GM23248 (cell line): Measurements from ENCODE around the gene AIP. TPM values are rescaled to one million over a fixed set of nuclear protein-coding genes. Genes with fewer than 3 reads are reported as not detected.

ENCODE experiments used
- DNase-seq: peaks from one replicate; pipeline ENCODE4 v3.0.0-alpha.2; 2015
- H2AFZ ChIP-seq: fragments of 200-600 bp; sonication (generic); 2 replicates; pipeline ENCODE4 v1.6.1; 2016; ENCODE audit warnings: antibody characterized with exemption
- H3F3A ChIP-seq: fragments of 200-600 bp; sonication (generic); 2 replicates; pipeline ENCODE4 v1.6.1; 2016; ENCODE audit warnings: mild to moderate bottlenecking, antibody characterized with exemption, mixed run types; ENCODE audit not compliant: insufficient read depth
- H3K27ac ChIP-seq: fragments of 200-600 bp; sonication (generic); 2 replicates; pipeline ENCODE4 v1.5.1; 2016; ENCODE audit warnings: mild to moderate bottlenecking
- H3K27me3 ChIP-seq: fragments of 200-600 bp; sonication (generic); replicated peaks from 2 replicates; pipeline ENCODE4 v1.6.1; 2016; ENCODE audit warnings: mild to moderate bottlenecking; ENCODE audit not compliant: insufficient read depth
- H3K36me3 ChIP-seq: fragments of 200-600 bp; sonication (generic); 2 replicates; pipeline ENCODE4 v1.6.1; 2016; ENCODE audit warnings: low read depth, mild to moderate bottlenecking
- H3K4me1 ChIP-seq: fragments of 200-600 bp; sonication (generic); 2 replicates; pipeline ENCODE4 v1.6.1; 2016; ENCODE audit warnings: mild to moderate bottlenecking; ENCODE audit not compliant: insufficient read depth
- H3K4me2 ChIP-seq: fragments of 200-600 bp; sonication (generic); one replicate; pipeline ENCODE4 v1.6.1; 2016; ENCODE audit warnings: mild to moderate bottlenecking; ENCODE audit not compliant: unreplicated experiment
- H3K4me3 ChIP-seq: fragments of 200-600 bp; sonication (generic); 2 replicates; pipeline ENCODE4 v1.5.1; 2016; ENCODE audit warnings: mild to moderate bottlenecking
- H3K79me2 ChIP-seq: fragments of 200-600 bp; sonication (generic); 2 replicates; pipeline ENCODE4 v1.6.1; 2016; ENCODE audit warnings: mild to moderate bottlenecking; ENCODE audit not compliant: insufficient read depth
- H3K9ac ChIP-seq: fragments of 200-600 bp; sonication (generic); 2 replicates; pipeline ENCODE4 v1.6.1; 2016; ENCODE audit warnings: mild to moderate bottlenecking
- H3K9me2 ChIP-seq: fragments of 200-600 bp; sonication (generic); 2 replicates; pipeline ENCODE4 v1.6.1; 2016; ENCODE audit warnings: mixed run types, mild to moderate bottlenecking, moderate library complexity; ENCODE audit not compliant: insufficient read depth
- H3K9me3 ChIP-seq: fragments of 200-600 bp; sonication (generic); one replicate; pipeline ENCODE4 v1.6.1; 2017; ENCODE audit warnings: low read depth
- H4K20me1 ChIP-seq: fragments of 200-600 bp; sonication (generic); 2 replicates; pipeline ENCODE4 v1.6.0; 2016; ENCODE audit not compliant: insufficient read depth
- EZH2 ChIP-seq: fragments of 200-600 bp; sonication (generic); IDR thresholded peaks from 2 replicates; pipeline ENCODE4 v1.6.1; 2018; ENCODE audit warnings: antibody characterized with exemption, mild to moderate bottlenecking; ENCODE audit not compliant: insufficient read depth, poor library complexity, severe bottlenecking
- EZH2phosphoT487 ChIP-seq: fragments of 200-600 bp; sonication (generic); IDR thresholded peaks from 2 replicates; pipeline ENCODE4 v1.6.1; 2018; ENCODE audit warnings: antibody characterized with exemption, moderate library complexity, mild to moderate bottlenecking, low read depth; ENCODE audit not compliant: insufficient read depth
- WGBS, 2 experiments: methylation state at CpG; one replicate each; pipeline ENCODE4 v1.1.6; 2015 to 2017; ENCODE audit warnings: low lambda C conversion rate in 2 of 2, low coverage in 1 of 2; ENCODE audit errors: missing lambda C conversion rate in 2 of 2; 5-methylcytosine and 5-hydroxymethylcytosine counted together
- in situ Hi-C: fragments of 300-500 bp; cut with MboI; formaldehyde crosslinking; loops from 2 replicates; pipeline ENCODE4 v1.15.0; 2020
- microRNA-seq: library from miRNA; unstranded; fragments of <30 nt; microRNA quantifications from one replicate; pipeline ENCODE4, GENCODE V29; 2016; ENCODE audit warnings: borderline number of aligned reads
- polyA plus RNA-seq: library from polyadenylated mRNA; unstranded; fragments of >200 nt; fragmentation: Nextera tagmentation; extraction: Ambion mirVana; gene quantifications from 2 replicates; pipeline ENCODE4 v1.2.1, GENCODE V29; 2016
- small RNA-seq: library from RNA; depleted of rRNA; stranded (forward); fragments of <200 nt; gene quantifications from one replicate; pipeline ENCODE3, GENCODE V24; 2014; ENCODE audit warnings: low read depth, low replicate concordance
- total RNA-seq: library from RNA; depleted of rRNA; stranded (reverse); fragments of >200 nt; shearing (Covaris generic); gene quantifications from 2 replicates; pipeline ENCODE4 v1.2.3, GENCODE V29; 2014; rRNA removed

Gene AIP
- total and polyA plus RNA-seq, 2 experiments from 2014 or later: 56.1 to 58.5 TPM

- 0 out of 2 replicates have a peak, but pooled peaks cover 3% of the 10 kb centered on the region for H3K4me1 ChIP-seq
- TF ChIP-seq EZH2: no peak
- no peak for TF ChIP-seq EZH2phosphoT487
- H3K4me2 ChIP-seq: no peak overlapping the region
- H3K79me2 ChIP-seq: no peaks in the 10 kb centered on the region
- no peaks in the 10 kb centered on the region; the same call in 1 of the 2 replicates for H3F3A ChIP-seq
- in situ Hi-C loops: no loop called here
- H3K27me3 ChIP-seq: 0 out of 2 replicates have a peak, but pooled peaks cover 4% of the 10 kb centered on the region
- no peak overlapping the region for H3K4me3 ChIP-seq
- DNase-seq: no peak
- H4K20me1 ChIP-seq: no peaks in the 10 kb centered on the region
- no peak overlapping the region for H3K27ac ChIP-seq
- no peak overlapping the region for H2AFZ ChIP-seq
- no peaks in the 10 kb centered on the region for H3K9me3 ChIP-seq
- no peak overlapping the region for H3K9ac ChIP-seq
- no peaks in the 10 kb centered on the region for H3K36me3 ChIP-seq
- WGBS, 2 experiments: 12 to 15% methylated on average over 4 of the region's 4 CpGs
- no peaks in the 10 kb centered on the region for H3K9me2 ChIP-seq
These were observed 51.3 kb downstream of the AIP start for GRCh38 chr11:67534070-67534679.

GRCh38 chr11:67535561-67535960 is 52.7 kb downstream of the AIP start:
- H3K4me3 ChIP-seq: no peak overlapping the region
- WGBS, 2 experiments: 29 to 33% methylated on average over 1 of the region's 1 CpG
- H3K79me2 ChIP-seq: no peaks in the 10 kb centered on the region
- no peaks in the 10 kb centered on the region for H3F3A ChIP-seq
- no peak overlapping the region for H3K9ac ChIP-seq
- no peaks in the 10 kb centered on the region for H3K4me1 ChIP-seq
- DNase-seq: no peak
- H3K9me3 ChIP-seq: no peaks in the 10 kb centered on the region
- H3K27me3 ChIP-seq: 0 out of 2 replicates have a peak, but pooled peaks cover 4% of the 10 kb centered on the region
- H3K9me2 ChIP-seq: no peaks in the 10 kb centered on the region
- no peaks in the 10 kb centered on the region for H4K20me1 ChIP-seq
- H3K27ac ChIP-seq: no peak overlapping the region
- TF ChIP-seq EZH2phosphoT487 (no peak), EZH2 (no peak)
- H3K4me2 ChIP-seq: no peak overlapping the region
- no peak overlapping the region for H2AFZ ChIP-seq
- no peaks in the 10 kb centered on the region for H3K36me3 ChIP-seq
- in situ Hi-C loops: no loop called here

- no peaks in the 10 kb centered on the region for H3K9me2 ChIP-seq
- no peak for TF ChIP-seq EZH2phosphoT487
- no peak for TF ChIP-seq EZH2
- in situ Hi-C loops: no loop called here
- H4K20me1 ChIP-seq: no peaks in the 10 kb centered on the region
- H3K27ac ChIP-seq: no peak overlapping the region
- no peaks in the 10 kb centered on the region for H3F3A ChIP-seq
- H3K27me3 ChIP-seq: no peaks in the 10 kb centered on the region; the same call in 1 of the 2 replicates
- no peak overlapping the region for H3K9ac ChIP-seq
- H3K36me3 ChIP-seq: no peaks in the 10 kb centered on the region
- H3K4me1 ChIP-seq: no peaks in the 10 kb centered on the region
- H2AFZ ChIP-seq: no peak overlapping the region
- 47 to 50% methylated on average over 6 of the region's 6 CpGs for WGBS, 2 experiments
- no peaks in the 10 kb centered on the region for H3K9me3 ChIP-seq
- no peak overlapping the region for H3K4me3 ChIP-seq
- peak; percentile 23 for DNase-seq
- no peak overlapping the region for H3K4me2 ChIP-seq
- H3K79me2 ChIP-seq: no peaks in the 10 kb centered on the region
These were observed 55.5 kb downstream of the AIP start for GRCh38 chr11:67538306-67538705.

GRCh38 chr11:67538823-67539505 is 56.1 kb downstream of the AIP start:
- DNase-seq: no peak
- H3K36me3 ChIP-seq: no peaks in the 10 kb centered on the region
- no peak overlapping the region for H2AFZ ChIP-seq
- no peaks in the 10 kb centered on the region for H4K20me1 ChIP-seq
- in situ Hi-C loops: no loop called here
- TF ChIP-seq EZH2phosphoT487: no peak
- H3K27me3 ChIP-seq: no peaks in the 10 kb centered on the region; the same call in 1 of the 2 replicates
- no peaks in the 10 kb centered on the region for H3K9me2 ChIP-seq
- no peak overlapping the region for H3K9ac ChIP-seq
- H3K4me3 ChIP-seq: no peak overlapping the region
- no peaks in the 10 kb centered on the region for H3K9me3 ChIP-seq
- no peak overlapping the region for H3K4me2 ChIP-seq
- no peaks in the 10 kb centered on the region for H3K79me2 ChIP-seq
- H3K4me1 ChIP-seq: no peaks in the 10 kb centered on the region
- WGBS, 2 experiments: 62 to 71% methylated on average over 10 of the region's 10 CpGs
- no peak overlapping the region for H3K27ac ChIP-seq
- no peaks in the 10 kb centered on the region for H3F3A ChIP-seq

- Histone ChIP-seq H2AFZ (no peak overlapping the region), H3K9me3 (no peaks in the 10 kb centered on the region), H3K9ac (no peak overlapping the region), H3K4me2 (no peak overlapping the region), H4K20me1 (no peaks in the 10 kb centered on the region), H3K27me3 (no peaks in the 10 kb centered on the region; the same call in 1 of the 2 replicates), H3K27ac (no peak overlapping the region), H3K9me2 (no peaks in the 10 kb centered on the region), H3K36me3 (no peaks in the 10 kb centered on the region), H3F3A (no peaks in the 10 kb centered on the region), H3K79me2 (no peaks in the 10 kb centered on the region), H3K4me1 (no peaks in the 10 kb centered on the region), H3K4me3 (no peak overlapping the region)
- whole genome bisulfite sequencing, 2 experiments: 69 to 71% methylated on average over 4 of the region's 4 CpGs
- TF ChIP-seq EZH2 (no peak), EZH2phosphoT487 (no peak)
- in situ Hi-C loops: no loop called here
- DNase-seq: no peak
These were observed 56.7 kb downstream of the AIP start for GRCh38 chr11:67539550-67539949.

Small RNA genes lying within 50 kb of the gene (microRNA-seq; reads per million reads assigned to microRNA genes)
- gene MIR6752: not detected

Small RNA genes lying within 50 kb of the gene (small RNA-seq; reads per million reads assigned to genes)
- not detected for gene MIR6752

Other genes starting within 250 kb of the AIP start
- 43.0 and 54.9 TPM in 2 replicates for gene GRK2, start 216.6 kb upstream of the AIP start, total RNA-seq
- gene GRK2, start 216.6 kb upstream of the AIP start, polyA plus RNA-seq: 6.0 and 7.8 TPM in 2 replicates
- gene ANKRD13D, start 193.7 kb upstream of the AIP start, total RNA-seq: 27.6 and 42.9 TPM in 2 replicates
- gene ANKRD13D, start 193.7 kb upstream of the AIP start, polyA plus RNA-seq: 13.4 and 16.4 TPM in 2 replicates
- 20.1 and 41.6 TPM in 2 replicates for gene SSH3, start 179.5 kb upstream of the AIP start, total RNA-seq
- gene SSH3, start 179.5 kb upstream of the AIP start, polyA plus RNA-seq: 25.2 and 26.4 TPM in 2 replicates
- gene POLD4, start 129.5 kb upstream of the AIP start, total RNA-seq: 86.6 and 109 TPM in 2 replicates
- 121 and 136 TPM in 2 replicates for gene POLD4, start 129.5 kb upstream of the AIP start, polyA plus RNA-seq
- 33.0 and 39.1 TPM in 2 replicates for gene CLCF1, start 109.4 kb upstream of the AIP start, total RNA-seq
- 20.0 and 21.1 TPM in 2 replicates for gene CLCF1, start 109.4 kb upstream of the AIP start, polyA plus RNA-seq
- gene RAD9A, start 91.0 kb upstream of the AIP start, total RNA-seq: 0.51 and 4.6 TPM in 2 replicates
- gene RAD9A, start 91.0 kb upstream of the AIP start, polyA plus RNA-seq: 3.9 and 5.7 TPM in 2 replicates
- 140 and 172 TPM in 2 replicates for gene PPP1CA, start 81.2 kb upstream of the AIP start, total RNA-seq
- 207 and 222 TPM in 2 replicates for gene PPP1CA, start 81.2 kb upstream of the AIP start, polyA plus RNA-seq
- not detected in 2 replicates for gene TBC1D10C, start 78.9 kb upstream of the AIP start, total RNA-seq
- gene TBC1D10C, start 78.9 kb upstream of the AIP start, polyA plus RNA-seq: 0.25 TPM in 1 of 2 replicates, not detected in the other
- 0.38 and 0.43 TPM in 2 replicates for gene CARNS1, start 67.3 kb upstream of the AIP start, total RNA-seq
- 0.13 and 0.38 TPM in 2 replicates for gene CARNS1, start 67.3 kb upstream of the AIP start, polyA plus RNA-seq
- gene RPS6KB2, start 54.5 kb upstream of the AIP start, total RNA-seq: 68.0 and 71.2 TPM in 2 replicates
- 52.3 and 53.0 TPM in 2 replicates for gene RPS6KB2, start 54.5 kb upstream of the AIP start, polyA plus RNA-seq
- not detected in 2 replicates for gene PTPRCAP, start 45.3 kb upstream of the AIP start, total RNA-seq
- gene PTPRCAP, start 45.3 kb upstream of the AIP start, polyA plus RNA-seq: 0.43 and 0.68 TPM in 2 replicates
- 107 and 113 TPM in 2 replicates for gene CORO1B, start 39.5 kb upstream of the AIP start, total RNA-seq
- gene CORO1B, start 39.5 kb upstream of the AIP start, polyA plus RNA-seq: 78.1 and 80.2 TPM in 2 replicates
- gene GPR152, start 30.3 kb upstream of the AIP start, total RNA-seq: not detected in 2 replicates
- not detected in 2 replicates for gene GPR152, start 30.3 kb upstream of the AIP start, polyA plus RNA-seq
- gene CABP4, start 27.7 kb upstream of the AIP start, total RNA-seq: not detected in 2 replicates
- not detected in 2 replicates for gene CABP4, start 27.7 kb upstream of the AIP start, polyA plus RNA-seq
- gene TMEM134, start 13.8 kb upstream of the AIP start, total RNA-seq: 13.4 and 67.2 TPM in 2 replicates
- 99.3 and 103 TPM in 2 replicates for gene TMEM134, start 13.8 kb upstream of the AIP start, polyA plus RNA-seq
- gene PITPNM1, start 22.3 kb downstream of the AIP start, total RNA-seq: 30.7 and 31.2 TPM in 2 replicates
- 10.8 and 12.1 TPM in 2 replicates for gene PITPNM1, start 22.3 kb downstream of the AIP start, polyA plus RNA-seq
- 20.5 and 29.6 TPM in 2 replicates for gene CDK2AP2, start 25.1 kb downstream of the AIP start, total RNA-seq
- gene CDK2AP2, start 25.1 kb downstream of the AIP start, polyA plus RNA-seq: 54.1 and 55.2 TPM in 2 replicates
- not detected in 2 replicates for gene CABP2, start 40.4 kb downstream of the AIP start, total RNA-seq
- not detected in 2 replicates for gene CABP2, start 40.4 kb downstream of the AIP start, polyA plus RNA-seq
- 355 and 606 TPM in 2 replicates for gene GSTP1, start 100.8 kb downstream of the AIP start, total RNA-seq
- 743 and 767 TPM in 2 replicates for gene GSTP1, start 100.8 kb downstream of the AIP start, polyA plus RNA-seq
- 168 and 209 TPM in 2 replicates for gene NDUFV1, start 123.9 kb downstream of the AIP start, total RNA-seq
- gene NDUFV1, start 123.9 kb downstream of the AIP start, polyA plus RNA-seq: 136 TPM in 2 replicates
- 2.0 and 4.8 TPM in 2 replicates for gene NUDT8, start 146.9 kb downstream of the AIP start, total RNA-seq
- gene NUDT8, start 146.9 kb downstream of the AIP start, polyA plus RNA-seq: 4.1 TPM in 2 replicates
- not detected in 2 replicates for gene TBX10, start 156.7 kb downstream of the AIP start, total RNA-seq
- not detected in 2 replicates for gene TBX10, start 156.7 kb downstream of the AIP start, polyA plus RNA-seq
- gene ACY3, start 167.7 kb downstream of the AIP start, total RNA-seq: not detected in 2 replicates
- not detected in 2 replicates for gene ACY3, start 167.7 kb downstream of the AIP start, polyA plus RNA-seq
- gene ALDH3B2, start 191.6 kb downstream of the AIP start, total RNA-seq: not detected in 2 replicates
- not detected in 2 replicates for gene ALDH3B2, start 191.6 kb downstream of the AIP start, polyA plus RNA-seq